Tibial nerve (tissue), 4 donors: ENCODE measurements around the gene KRTAP5-6. TPM values are rescaled to one million over a fixed set of nuclear protein-coding genes. Genes with fewer than 3 reads are reported as not detected.
"Not testable (repeated sequence)": the region's sequence is repeated elsewhere in the genome, so short reads cannot be mapped to it uniquely, and the experiment has no call there.

ENCODE experiments used
- DNase-seq, 2 donors: peaks; one replicate each; pipeline ENCODE4 v3.0.0-alpha.2; 2019; ENCODE audit warnings: low spot score in 2 of 2
- H3K27ac ChIP-seq, 4 donors: fragments of 200-600 bp; sonication (generic) in 3 of 4; one replicate each; pipeline ENCODE4 v1.5.1; 2017 to 2019; ENCODE audit warnings: mild to moderate bottlenecking in 1 of 4
- H3K27me3 ChIP-seq, 2 donors: fragments of 200-600 bp; sonication (generic) in 1 of 2; one replicate each; pipeline versions ENCODE4 v1.5.1 to v1.6.0; 2017 to 2019
- H3K36me3 ChIP-seq, 3 donors: fragments of 200-600 bp; sonication (generic); one replicate each; pipeline ENCODE4 v1.5.1; 2018 to 2019
- H3K4me1 ChIP-seq, 4 donors: fragments of 200-600 bp; sonication (generic) in 3 of 4; one replicate each; pipeline ENCODE4 v1.5.1; 2017 to 2019
- H3K4me3 ChIP-seq, 4 donors: fragments of 200-600 bp; sonication (generic) in 3 of 4; one replicate each; pipeline ENCODE4 v1.5.1; 2017 to 2019; ENCODE audit warnings: mild to moderate bottlenecking in 1 of 4, moderate library complexity in 1 of 4
- H3K9me3 ChIP-seq, 4 donors: fragments of 200-600 bp; sonication (generic) in 3 of 4; one replicate each; pipeline ENCODE4 v1.5.1; 2017 to 2019
- EP300 ChIP-seq, 2 donors: sonication (generic); formaldehyde crosslinking; IDR thresholded peaks; one replicate each; pipeline ENCODE4 v1.6.1; 2017; ENCODE audit warnings: antibody characterized with exemption in 2 of 2, mild to moderate bottlenecking in 1 of 2
- POLR2A ChIP-seq, 2 donors: fragments of 450-650 bp; IDR thresholded peaks; one replicate each; pipeline ENCODE4 v1.6.1; 2017; ENCODE audit warnings: antibody characterized with exemption in 2 of 2, mild to moderate bottlenecking in 2 of 2, moderate library complexity in 2 of 2
- WGBS, 2 donors: methylation state at CpG; one replicate each; pipeline ENCODE4 v1.1.5; 2018; 5-methylcytosine and 5-hydroxymethylcytosine counted together
- total RNA-seq, 4 donors: library from RNA; depleted of rRNA; stranded (reverse); fragments of >200 nt; gene quantifications; one replicate each; pipeline ENCODE4 v1.1.0, GENCODE V29; 2016
- TF ChIP-seq, protein P1 (sequence below), 5 experiments: fragments of 200-600 bp in 3 of 5; fragments of 450-650 bp in 2 of 5; sonication (generic) in 3 of 5; IDR thresholded peaks; one replicate each; pipeline ENCODE4 v1.5.1; 2016 to 2019; ENCODE audit warnings: antibody characterized with exemption in 5 of 5, mild to moderate bottlenecking in 3 of 5, moderate library complexity in 2 of 5

KRTAP5-6 gene
- total RNA-seq, 4 donors from 2014 or later, result not detected

GRCh38 chr11:1656670-1657069 is 40.3 kb upstream of the KRTAP5-6 start:
- H3K27me3 ChIP-seq, result peaks cover 0 to 11% of the 10 kb centered on the region in 2 donors
- no peak for DNase-seq
- no peaks in the 10 kb centered on the region for H3K9me3 ChIP-seq
- no peak overlapping the region for H3K27ac ChIP-seq
- H3K4me1 ChIP-seq, result peaks cover 0 to 9% (median 0%) of the 10 kb centered on the region in 4 donors
- TF ChIP-seq, protein P1, sequence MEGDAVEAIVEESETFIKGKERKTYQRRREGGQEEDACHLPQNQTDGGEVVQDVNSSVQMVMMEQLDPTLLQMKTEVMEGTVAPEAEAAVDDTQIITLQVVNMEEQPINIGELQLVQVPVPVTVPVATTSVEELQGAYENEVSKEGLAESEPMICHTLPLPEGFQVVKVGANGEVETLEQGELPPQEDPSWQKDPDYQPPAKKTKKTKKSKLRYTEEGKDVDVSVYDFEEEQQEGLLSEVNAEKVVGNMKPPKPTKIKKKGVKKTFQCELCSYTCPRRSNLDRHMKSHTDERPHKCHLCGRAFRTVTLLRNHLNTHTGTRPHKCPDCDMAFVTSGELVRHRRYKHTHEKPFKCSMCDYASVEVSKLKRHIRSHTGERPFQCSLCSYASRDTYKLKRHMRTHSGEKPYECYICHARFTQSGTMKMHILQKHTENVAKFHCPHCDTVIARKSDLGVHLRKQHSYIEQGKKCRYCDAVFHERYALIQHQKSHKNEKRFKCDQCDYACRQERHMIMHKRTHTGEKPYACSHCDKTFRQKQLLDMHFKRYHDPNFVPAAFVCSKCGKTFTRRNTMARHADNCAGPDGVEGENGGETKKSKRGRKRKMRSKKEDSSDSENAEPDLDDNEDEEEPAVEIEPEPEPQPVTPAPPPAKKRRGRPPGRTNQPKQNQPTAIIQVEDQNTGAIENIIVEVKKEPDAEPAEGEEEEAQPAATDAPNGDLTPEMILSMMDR (IDR thresholded peaks at IDR 0.05), result no peak
- TF ChIP-seq EP300 (IDR thresholded peaks at IDR 0.05), result no peak
- no peak for TF ChIP-seq POLR2A (IDR thresholded peaks at IDR 0.05)
- H3K36me3 ChIP-seq, result no peaks in the 10 kb centered on the region
- WGBS, 2 donors, result 70 to 80% methylated on average over 7 of the region's 7 CpGs
- no peak overlapping the region for H3K4me3 ChIP-seq

DNA sequence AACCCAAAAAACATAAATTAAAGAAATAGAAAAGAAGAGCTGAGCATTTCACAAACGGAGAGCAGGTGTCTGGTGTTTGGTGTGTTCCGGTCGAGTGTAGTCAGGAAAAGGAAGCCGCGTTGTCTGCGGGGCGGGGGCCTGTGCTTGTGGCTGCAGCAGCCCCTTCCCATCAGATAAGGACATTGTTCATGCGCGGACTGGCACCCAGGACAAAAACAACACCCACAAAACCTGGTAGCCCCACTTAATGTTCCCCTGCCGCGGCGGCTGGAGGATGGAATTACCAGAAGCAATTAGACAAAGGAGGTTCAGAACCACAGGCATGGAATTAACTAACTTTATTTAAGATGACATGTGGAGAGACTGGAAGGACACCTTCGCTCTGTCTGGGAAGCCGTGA is 37.5 kb upstream of the KRTAP5-6 start:
- Histone ChIP-seq H3K27ac (no peak overlapping the region), H3K4me1 (no peaks in the 10 kb centered on the region), H3K36me3 (no peaks in the 10 kb centered on the region), H3K27me3 (peaks cover 0 to 9% of the 10 kb centered on the region in 2 donors), H3K4me3 (no peak overlapping the region), H3K9me3 (no peaks in the 10 kb centered on the region)
- 70 to 76% methylated on average over 14 of the region's 14 CpGs for WGBS, 2 donors
- no peak for TF ChIP-seq EP300 (IDR thresholded peaks at IDR 0.05)
- no peak for DNase-seq

DNA sequence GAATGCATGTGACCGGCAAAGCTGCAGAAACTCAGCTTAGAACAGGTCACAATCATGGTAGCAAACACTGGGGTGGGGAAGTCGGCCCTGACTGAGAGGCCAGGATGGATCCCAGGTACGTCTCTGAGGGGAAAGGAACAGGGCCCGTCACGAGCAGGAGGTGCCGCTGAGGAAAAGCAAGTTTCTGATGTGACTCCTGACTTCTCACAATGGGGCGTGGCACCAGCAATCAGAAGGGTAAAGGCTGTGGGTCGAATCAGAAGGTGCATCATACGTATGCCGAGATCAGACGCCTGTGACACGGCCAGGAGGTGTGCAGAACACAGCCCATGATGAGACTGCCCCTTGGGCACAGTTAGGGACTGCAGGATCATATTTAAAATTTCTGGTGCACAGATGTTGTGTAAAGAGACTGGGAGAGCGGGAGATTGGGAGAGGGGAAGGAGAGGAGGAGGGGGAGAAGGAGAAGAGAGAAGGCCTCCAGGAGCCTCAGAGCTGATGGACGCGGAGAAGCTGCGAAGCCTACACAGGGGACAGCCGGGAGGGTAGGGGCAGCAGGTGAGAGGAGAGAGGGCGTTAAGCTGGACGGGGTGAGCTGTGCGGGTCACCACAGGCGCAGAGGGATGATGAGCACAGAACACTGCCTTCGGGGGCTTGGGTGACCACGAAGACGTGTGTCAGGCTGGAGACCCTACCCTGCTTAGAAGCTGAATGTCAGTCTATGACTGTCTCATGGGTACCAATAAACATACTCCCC is 36.7 kb upstream of the KRTAP5-6 start:
- TF ChIP-seq POLR2A (IDR thresholded peaks at IDR 0.05) (no peak), EP300 (IDR thresholded peaks at IDR 0.05) (no peak)
- TF ChIP-seq, protein P1 (IDR thresholded peaks at IDR 0.05), result no peak
- peaks cover 0 to 6% of the 10 kb centered on the region in 2 donors for H3K27me3 ChIP-seq
- H3K27ac ChIP-seq, result no peak overlapping the region
- WGBS, 2 donors, result 78 to 82% methylated on average over 24 of the region's 24 CpGs
- H3K36me3 ChIP-seq, result no peaks in the 10 kb centered on the region
- DNase-seq, result no peak
- no peak overlapping the region for H3K4me3 ChIP-seq
- no peaks in the 10 kb centered on the region for H3K9me3 ChIP-seq
- no peaks in the 10 kb centered on the region for H3K4me1 ChIP-seq

- 73 to 80% methylated on average over 10 of the region's 25 CpGs for WGBS, 2 donors
- DNase-seq, H3K27me3 ChIP-seq, H3K4me1 ChIP-seq, H3K27ac ChIP-seq, H3K4me3 ChIP-seq, H3K36me3 ChIP-seq, H3K9me3 ChIP-seq: not testable (repeated sequence)
These were observed 35.3 kb upstream of the KRTAP5-6 start for GRCh38 chr11:1661454-1662269.

- not testable (repeated sequence) for H3K4me1 ChIP-seq, H3K27ac ChIP-seq, H3K9me3 ChIP-seq, H3K4me3 ChIP-seq, H3K27me3 ChIP-seq, H3K36me3 ChIP-seq, DNase-seq
- 69 to 75% methylated on average over 18 of the region's 18 CpGs for WGBS, 2 donors
These were observed 34.2 kb upstream of the KRTAP5-6 start for GRCh38 chr11:1662699-1663283.

- Histone ChIP-seq H3K27me3 (peaks cover 0 to 31% of the 10 kb centered on the region in 2 donors), H3K36me3 (no peaks in the 10 kb centered on the region), H3K9me3 (no peaks in the 10 kb centered on the region), H3K27ac (no peak overlapping the region), H3K4me1 (no peaks in the 10 kb centered on the region), H3K4me3 (no peak overlapping the region)
- no peak for DNase-seq
- TF ChIP-seq, protein P1 (IDR thresholded peaks at IDR 0.05), result no peak
- TF ChIP-seq POLR2A (IDR thresholded peaks at IDR 0.05) (no peak), EP300 (IDR thresholded peaks at IDR 0.05) (no peak)
- WGBS, 2 donors, result 74 to 77% methylated on average over 4 to 5 of the region's 8 CpGs
These were observed 31.7 kb upstream of the KRTAP5-6 start for GRCh38 chr11:1665313-1665712.
